DMS79 treated with DMSO at 0.1 percent for 48 hours (cell line): ENCODE measurements around the gene CPTP.
A peak's percentile ranks its signal among the peaks of the same experiment; 100 is the strongest.
"Not testable (repeated sequence)": the region's sequence is repeated elsewhere in the genome, so short reads cannot be mapped to it uniquely, and the experiment has no call there.

Experiments used
- DNase-seq: peaks from one replicate; lab custom pipeline; 2025; lab: John Stamatoyannopoulos, UW

Gene CPTP

GRCh38 chr1:1306661-1307260 is 17.8 kb upstream of the CPTP start:
- DNase-seq, result no peak

DNA sequence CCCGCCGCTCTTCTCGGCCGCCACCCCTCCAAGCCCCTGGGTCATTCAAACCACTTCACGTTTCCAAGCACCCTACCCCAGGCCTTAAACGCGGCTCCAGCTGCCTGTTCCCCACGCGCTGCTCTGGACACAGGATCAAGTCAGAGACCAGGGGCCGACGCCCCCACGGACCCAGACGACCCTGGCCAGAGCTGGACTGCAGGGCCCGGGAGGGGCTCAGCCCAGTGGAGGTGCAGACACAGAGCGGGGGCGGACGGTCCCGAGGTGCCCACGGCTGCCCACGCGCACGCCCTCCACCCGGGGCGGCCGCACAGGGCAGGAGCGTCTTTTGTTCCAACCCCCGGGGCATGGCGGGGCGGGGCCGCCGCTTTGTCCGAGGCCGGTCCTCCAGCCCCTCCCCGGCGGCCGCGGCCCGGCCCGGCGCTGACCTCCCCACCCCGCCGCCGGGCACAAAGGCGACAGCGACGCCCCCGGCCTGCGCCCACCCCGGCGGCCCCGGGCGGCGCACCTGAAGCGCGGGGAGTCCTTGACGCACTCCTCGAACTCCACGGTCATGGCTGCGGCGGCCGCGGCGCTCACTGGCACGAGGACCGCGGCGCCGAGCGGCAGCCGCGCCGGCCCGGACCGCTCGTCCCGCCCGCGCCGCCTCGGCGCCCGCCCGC is 17.2 kb upstream of the CPTP start:
- DNase-seq, result no peak

DNA sequence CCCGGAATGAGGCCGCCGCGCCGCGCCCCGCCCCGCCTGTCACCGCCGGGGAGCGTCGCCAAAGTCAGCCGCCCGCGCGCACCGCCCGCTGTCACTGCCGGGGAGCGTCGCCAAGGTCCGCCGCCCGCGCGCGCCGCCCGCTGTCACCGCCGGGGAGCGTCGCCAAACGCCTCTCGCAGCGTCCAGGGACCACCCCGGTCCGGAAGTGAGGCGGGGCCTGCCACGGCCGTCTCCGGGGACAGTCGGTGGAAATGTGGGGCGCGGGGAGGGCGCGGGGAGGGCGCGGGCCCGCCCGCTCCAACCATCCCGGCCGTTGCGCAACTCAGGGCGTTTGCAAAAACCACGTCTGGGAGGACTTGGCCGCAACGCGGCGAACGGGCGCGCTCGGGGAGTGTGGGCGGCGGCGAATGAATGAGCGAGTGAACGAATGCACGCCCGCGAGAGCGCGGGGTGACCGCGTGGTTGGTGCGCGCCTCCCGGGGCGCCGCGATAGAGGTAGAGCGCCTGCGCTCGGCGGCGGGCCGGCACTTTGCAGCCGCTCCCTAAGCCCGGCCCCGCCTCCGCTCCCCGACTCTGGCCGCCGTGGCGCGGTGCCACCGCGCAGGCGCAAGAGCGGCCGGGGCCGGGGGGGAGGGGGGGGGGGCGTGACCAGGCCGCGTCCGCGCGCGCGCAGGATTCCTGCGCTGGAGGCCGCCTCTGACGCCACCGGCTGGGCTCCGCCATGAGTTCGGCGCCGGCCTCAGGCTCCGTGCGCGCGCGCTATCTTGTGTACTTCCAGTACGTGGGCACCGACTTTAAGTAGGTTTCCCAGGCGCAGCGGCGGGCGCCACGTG is 16.5 kb upstream of the CPTP start, which contains the start of the genes ACAP3 and PUSL1:
TSS of gene ACAP3 (minus strand) at position 8 of the 833 bp plus-strand sequence. CDS start 115 bp downstream, outside the sequence.
TSS of gene PUSL1 (plus strand) at position 675 of the 833 bp plus-strand sequence. CDS start at position 722, 47 bp downstream.
- peak; percentile 74 for DNase-seq

- no peak for DNase-seq
These were observed 15.8 kb upstream of the CPTP start for GRCh38 chr1:1308756-1309250.

GRCh38 chr1:1309251-1310108 is 15.1 kb upstream of the CPTP start:
- no peak for DNase-seq

GRCh38 chr1:1310109-1310385 is 14.6 kb upstream of the CPTP start:
- DNase-seq, result no peak

DNA sequence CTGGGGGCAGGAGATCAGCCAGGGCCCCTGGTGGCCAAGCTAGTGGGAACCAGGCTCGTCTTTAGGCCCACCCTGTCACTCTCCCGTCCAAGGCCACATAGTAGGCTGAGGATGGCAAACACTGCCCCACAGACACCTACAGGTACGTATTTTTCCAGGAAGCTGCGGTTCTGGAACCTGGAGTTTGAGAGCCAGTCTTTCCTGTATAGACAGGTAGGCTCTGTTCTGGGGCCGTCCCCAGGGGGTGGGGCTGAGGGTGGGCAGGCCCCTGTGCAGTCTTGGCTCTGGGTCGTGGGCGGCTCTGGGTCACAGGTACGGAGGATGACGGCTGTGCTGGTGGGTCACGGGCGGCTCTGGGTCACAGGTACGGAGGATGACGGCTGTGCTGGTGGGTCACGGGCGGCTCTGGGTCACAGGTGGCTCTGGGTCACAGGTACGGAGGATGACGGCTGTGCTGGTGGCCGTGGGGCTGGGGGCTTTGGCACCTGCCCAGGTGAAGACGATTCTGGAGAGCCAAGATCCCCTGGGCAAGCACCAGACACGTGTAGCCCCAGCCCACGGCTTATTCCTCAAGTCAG is 14.0 kb upstream of the CPTP start:
- no peak for DNase-seq

- no peak for DNase-seq
These were observed 13.2 kb upstream of the CPTP start for GRCh38 chr1:1311107-1312104.

- DNase-seq, result no peak
These were observed 11.9 kb upstream of the CPTP start for GRCh38 chr1:1312450-1313314.

DNA sequence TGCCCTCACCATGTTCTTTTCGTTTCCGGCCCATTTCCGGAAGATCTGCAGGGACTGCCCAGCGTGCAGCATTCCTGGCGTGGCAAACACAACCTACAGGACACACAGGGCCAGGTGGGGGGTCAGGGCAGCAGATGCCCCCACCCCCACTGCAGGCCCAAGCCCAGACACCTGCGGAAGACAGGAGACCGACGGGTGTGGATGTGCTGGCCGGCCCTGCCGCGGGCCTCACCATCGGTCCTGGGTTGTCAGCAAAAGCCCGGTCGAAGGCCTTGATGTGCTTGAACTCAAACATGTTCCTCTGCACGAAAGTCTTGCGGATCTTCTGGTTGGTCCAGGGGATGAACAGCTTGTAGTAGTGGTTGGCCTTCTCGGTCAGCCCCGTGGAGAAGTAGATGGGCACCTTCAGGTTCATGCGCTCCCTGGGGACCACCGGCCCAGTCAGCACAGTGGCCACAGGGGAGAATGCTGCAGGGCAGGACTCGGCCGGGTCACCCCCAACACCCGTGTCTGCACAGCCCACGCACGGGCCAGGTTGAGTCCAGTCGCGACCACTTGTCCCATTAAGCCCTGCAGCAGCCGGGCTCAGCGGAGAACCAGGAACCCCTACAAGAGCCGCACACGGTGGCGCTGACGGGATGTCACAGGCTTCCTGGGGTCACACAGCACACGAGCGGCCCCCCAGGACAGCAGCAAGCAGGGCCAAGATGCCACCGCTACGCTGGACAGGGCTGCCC is 10.9 kb upstream of the CPTP start:
- DNase-seq, result no peak

DNA sequence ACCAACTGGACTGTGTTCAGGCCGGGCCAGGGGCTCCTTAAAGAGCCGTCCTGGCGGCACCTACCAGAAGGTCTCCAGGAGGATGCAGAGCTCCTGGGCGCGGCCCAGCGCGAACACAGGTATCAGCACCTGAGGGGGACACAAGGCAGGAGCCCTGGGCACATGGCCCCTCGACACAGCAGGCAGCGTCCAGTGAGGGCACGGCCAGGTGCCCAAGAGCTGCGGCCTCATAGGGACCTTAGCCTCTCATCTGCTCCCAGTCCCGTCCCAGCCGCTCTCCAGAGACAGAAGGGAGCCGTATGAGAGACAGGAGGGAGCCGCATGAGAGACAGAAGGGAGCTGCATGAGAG is 10.4 kb upstream of the CPTP start:
- DNase-seq, result no peak

- DNase-seq, result no peak
These were observed 9.8 kb upstream of the CPTP start for GRCh38 chr1:1314678-1315335.

DNA sequence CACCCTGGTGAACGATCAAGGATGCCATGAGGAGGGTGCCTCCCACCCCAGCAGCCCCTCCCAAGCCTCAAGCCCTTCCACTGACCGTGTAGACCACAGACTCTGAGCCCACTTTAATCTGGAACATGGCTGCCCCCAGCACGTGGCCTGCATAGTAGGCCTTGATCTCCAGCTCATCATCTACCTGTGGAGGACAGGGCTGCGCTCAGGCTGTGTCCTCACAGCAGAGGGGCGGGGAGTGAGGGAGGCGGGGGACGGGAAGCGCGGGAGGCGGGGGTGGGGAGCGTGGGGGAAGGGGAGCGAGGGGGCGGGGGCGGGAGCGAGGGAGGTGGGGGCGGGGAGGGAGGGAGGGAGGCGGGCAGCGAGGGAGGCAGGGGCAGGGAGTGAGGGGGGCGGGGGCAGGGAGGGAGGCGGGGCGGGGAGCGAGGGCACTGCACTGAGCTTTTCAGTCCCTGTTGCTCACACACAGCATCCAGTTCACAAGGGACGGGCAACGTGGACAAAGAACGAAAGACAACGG is 9.1 kb upstream of the CPTP start:
- DNase-seq, result no peak

DNA sequence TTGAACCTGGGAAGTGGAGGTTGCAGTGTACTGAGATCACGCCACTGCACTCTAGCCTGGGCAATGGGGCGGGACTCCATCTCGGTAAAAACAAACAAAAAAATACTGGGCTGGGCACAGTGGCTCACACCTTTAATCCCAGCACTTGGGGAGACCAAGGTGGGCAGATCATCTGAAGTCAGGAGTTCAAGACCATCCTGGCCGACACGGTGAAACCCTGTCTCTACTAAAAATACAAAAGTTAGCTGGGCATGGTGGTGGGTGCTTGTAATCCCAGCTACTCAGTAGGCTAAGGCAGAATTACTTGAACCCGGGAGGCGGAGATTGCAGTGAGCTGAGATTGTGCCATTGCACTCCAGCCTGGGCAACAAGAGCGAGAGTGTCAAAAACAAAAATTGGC is 8.4 kb upstream of the CPTP start:
- DNase-seq, result not testable (repeated sequence)

- DNase-seq, result no peak
These were observed 7.2 kb upstream of the CPTP start for GRCh38 chr1:1317420-1317819.

- DNase-seq, result peak; percentile 86
These were observed 6.4 kb upstream of the CPTP start for GRCh38 chr1:1318131-1318652.

DNA sequence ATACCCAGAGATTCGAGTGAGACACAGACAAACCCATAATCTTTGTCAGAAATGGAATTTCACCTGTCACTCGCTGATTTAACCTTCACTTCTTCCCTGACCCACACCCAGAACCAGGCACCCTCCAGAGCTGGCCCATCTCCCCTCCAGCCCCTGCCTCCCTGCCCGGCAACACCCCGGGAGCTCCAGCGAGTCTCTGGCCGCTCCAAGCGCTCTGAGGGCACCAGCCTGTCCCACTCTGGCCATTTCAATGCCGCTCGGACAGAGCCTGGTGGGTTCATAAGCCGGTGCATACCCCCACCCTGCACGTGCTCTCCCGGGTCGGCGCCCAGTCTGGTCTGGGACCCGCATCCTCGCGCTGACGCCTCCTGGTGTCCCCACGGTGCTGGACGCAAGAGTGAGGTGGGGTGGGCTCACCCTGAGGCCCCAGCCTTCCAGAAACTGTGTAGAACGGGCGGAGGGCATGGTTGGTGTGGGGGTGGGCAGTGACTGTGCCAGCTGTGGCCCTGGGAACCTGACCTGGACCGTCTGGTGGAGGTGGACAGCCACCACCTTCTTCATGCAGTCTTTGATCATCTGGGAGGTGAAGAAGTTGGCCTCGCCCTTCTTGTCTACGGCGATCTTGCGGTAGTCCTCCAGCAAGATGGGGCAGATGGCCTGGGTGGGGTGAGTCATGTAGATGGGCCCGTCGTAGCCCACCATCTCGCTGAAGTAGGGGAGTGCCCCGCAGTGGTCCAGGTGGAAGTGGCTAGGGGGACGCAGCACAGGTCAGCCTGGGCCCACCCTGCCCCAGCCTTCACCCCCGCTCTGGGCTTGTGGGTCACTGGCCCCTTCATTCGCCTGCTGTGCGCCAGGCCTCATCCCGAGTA is 5.6 kb upstream of the CPTP start:
- no peak for DNase-seq
